ENCODE data around the gene COL20A1. TPM values are rescaled to one million over a fixed set of nuclear protein-coding genes. Genes with fewer than 3 reads are reported as not detected.

The COL20A1 gene
- total and polyA plus RNA-seq, 10 donors = 0.12 to 2.1 (median 0.60) TPM; not detected in 2

- H3K9me3 ChIP-seq = no peaks in the 10 kb centered on the region
- 66 to 80% (median 69%) methylated on average over 15 to 16 of the region's 16 CpGs for WGBS, 5 donors
- no peak overlapping the region for H3K27ac ChIP-seq
- H3K4me3 ChIP-seq = no peak overlapping the region
- peaks cover 4 to 94% (median 25%) of the 10 kb centered on the region in 7 donors for H3K27me3 ChIP-seq (replicated peaks in 1 of 7)
- intact Hi-C loops (cut with DNase I; ENCODE audit: low total_unique reads) = no loop called here
- H3K4me1 ChIP-seq = peaks cover 0 to 28% (median 11%) of the 10 kb centered on the region in 6 donors
- no peaks in the 10 kb centered on the region for H3K36me3 ChIP-seq
- DNase-seq = peak; percentile 62
- TF ChIP-seq POLR2AphosphoS5 (IDR thresholded peaks at IDR 0.05) (no peak), CTCF (IDR thresholded peaks at IDR 0.05 in 8 of 11, conservative IDR thresholded peaks at IDR 0.05 in 3 of 11) (no peak), POLR2A (IDR thresholded peaks at IDR 0.05) (no peak)
Measured at GRCh38 chr20:63362436-63363009, 69.5 kb downstream of the COL20A1 start.

DNA sequence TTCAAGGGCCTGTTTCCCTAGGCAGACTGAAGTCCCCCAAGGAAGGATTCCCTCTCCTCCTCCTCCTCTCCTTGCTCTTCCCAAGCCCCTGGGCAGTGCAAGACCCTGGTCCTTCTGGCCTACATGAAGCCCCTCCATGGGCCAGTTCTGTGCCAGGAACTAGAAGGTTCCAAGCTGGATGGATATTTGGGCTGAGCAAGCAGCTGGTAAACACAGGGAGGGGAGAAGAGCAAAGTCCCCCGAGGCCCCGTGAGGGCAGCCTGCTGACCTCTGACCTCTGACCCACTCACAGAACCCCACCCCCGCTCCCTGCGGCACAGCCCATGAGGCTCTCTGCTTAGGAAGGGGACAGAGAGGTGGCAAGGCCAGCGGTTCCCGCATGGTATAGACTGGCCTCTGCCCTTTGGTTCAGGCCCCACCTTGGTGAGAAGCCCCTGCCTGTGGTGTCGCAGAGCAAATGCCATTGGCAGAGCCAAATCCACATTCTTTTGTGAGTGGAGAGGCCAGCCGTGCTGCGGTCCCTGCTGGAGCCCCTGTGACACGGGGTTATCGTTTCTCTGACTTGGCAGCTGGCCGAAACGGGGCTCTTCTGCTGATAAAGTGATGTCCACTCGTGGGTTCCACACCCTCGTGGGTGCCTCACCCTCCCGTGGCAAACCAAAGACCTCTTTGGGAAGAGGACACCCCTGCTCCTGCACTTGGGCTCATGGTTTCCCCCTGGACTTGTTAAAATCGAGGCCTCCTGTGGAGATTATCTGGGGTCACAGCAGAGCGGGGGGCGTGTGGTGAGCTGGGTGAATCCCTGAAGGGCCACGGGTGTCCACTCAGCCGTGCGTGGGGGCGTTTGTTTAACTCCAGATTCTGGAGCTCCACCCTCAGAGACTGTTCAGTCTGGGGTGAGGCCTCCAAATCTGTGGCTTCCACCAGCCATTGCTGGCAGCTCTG, 70.3 kb downstream of the COL20A1 start:
- 67 to 82% (median 76%) methylated on average over 13 to 23 of the region's 23 CpGs for WGBS, 5 donors
- H3K27ac ChIP-seq = no peak overlapping the region
- peaks cover 4 to 95% (median 25%) of the 10 kb centered on the region in 7 donors for H3K27me3 ChIP-seq (replicated peaks in 1 of 7)
- DNase-seq = peak; percentile 69
- intact Hi-C loops (cut with DNase I; ENCODE audit: low total_unique reads) = no loop called here
- TF ChIP-seq CTCF (IDR thresholded peaks at IDR 0.05 in 8 of 11, conservative IDR thresholded peaks at IDR 0.05 in 3 of 11) (no peak), POLR2A (IDR thresholded peaks at IDR 0.05) (no peak), POLR2AphosphoS5 (IDR thresholded peaks at IDR 0.05) (no peak)
- H3K4me3 ChIP-seq = no peak overlapping the region
- peaks cover 0 to 32% (median 11%) of the 10 kb centered on the region in 6 donors for H3K4me1 ChIP-seq
- no peaks in the 10 kb centered on the region for H3K9me3 ChIP-seq
- no peaks in the 10 kb centered on the region for H3K36me3 ChIP-seq

DNA sequence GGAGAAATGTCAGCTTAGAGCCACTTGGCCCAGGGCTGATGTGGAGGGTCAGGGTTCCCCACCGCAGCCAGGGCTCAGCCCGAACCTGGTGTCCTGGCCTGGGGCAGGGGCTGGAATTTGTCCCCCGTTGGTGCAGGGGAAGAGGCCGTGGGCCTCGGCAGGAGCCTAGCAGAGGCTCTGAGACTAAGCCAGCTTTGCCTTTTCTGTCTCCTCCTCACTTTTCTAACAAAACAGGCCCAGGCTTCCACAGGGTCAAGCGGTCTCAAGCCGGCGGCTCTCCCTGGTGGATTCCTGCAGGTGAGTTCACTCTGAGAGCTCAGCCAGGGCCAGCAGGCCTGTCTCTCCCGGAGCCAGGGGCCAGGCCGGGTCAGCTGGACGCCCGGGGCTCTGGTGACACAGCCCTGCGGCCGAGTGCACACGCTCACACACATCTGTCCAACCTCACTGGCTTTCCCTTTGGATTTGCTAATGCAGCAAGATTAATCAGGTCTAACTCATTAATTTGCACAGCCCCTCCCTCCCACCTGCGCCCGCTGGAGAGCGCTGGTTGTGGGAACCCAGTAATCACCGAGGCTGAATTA, 71.1 kb downstream of the COL20A1 start:
- Histone ChIP-seq H3K4me3 (no peak overlapping the region), H3K4me1 (peaks cover 0 to 32% (median 11%) of the 10 kb centered on the region in 6 donors), H3K27ac (no peak overlapping the region), H3K36me3 (no peaks in the 10 kb centered on the region), H3K9me3 (no peaks in the 10 kb centered on the region), H3K27me3 (replicated peaks in 1 of 7) (peaks cover 4 to 94% (median 25%) of the 10 kb centered on the region in 7 donors)
- DNase-seq = peak; percentile 62
- no peak for TF ChIP-seq CTCF (IDR thresholded peaks at IDR 0.05 in 8 of 11, conservative IDR thresholded peaks at IDR 0.05 in 3 of 11)
- intact Hi-C loops (cut with DNase I; ENCODE audit: low total_unique reads) = no loop called here
- WGBS, 5 donors = 82 to 93% (median 85%) methylated on average over 17 to 19 of the region's 19 CpGs

Measured in spleen (tissue), 11 donors.